ENCODE results near the gene OIT3.

GRCh38 chr10:72881291-72881690 is 12.2 kb upstream of the OIT3 start:
- TF ChIP-seq CTCF (IDR thresholded peaks at IDR 0.05) = no peak
- TF ChIP-seq POLR2A (IDR thresholded peaks at IDR 0.05) = no peak
- no peak for TF ChIP-seq POLR2AphosphoS5 (IDR thresholded peaks at IDR 0.05)
